HG02973 (cell line): Measurements from ENCODE around the gene CDK5.

Experiments
- ATAC-seq: cut with Tn5 transposase; IDR thresholded peaks from one replicate; pipeline ENCODE4 v1.9.1; 2021; ENCODE audit warnings: moderate library complexity; ENCODE audit not compliant: unreplicated experiment

The CDK5 gene

DNA sequence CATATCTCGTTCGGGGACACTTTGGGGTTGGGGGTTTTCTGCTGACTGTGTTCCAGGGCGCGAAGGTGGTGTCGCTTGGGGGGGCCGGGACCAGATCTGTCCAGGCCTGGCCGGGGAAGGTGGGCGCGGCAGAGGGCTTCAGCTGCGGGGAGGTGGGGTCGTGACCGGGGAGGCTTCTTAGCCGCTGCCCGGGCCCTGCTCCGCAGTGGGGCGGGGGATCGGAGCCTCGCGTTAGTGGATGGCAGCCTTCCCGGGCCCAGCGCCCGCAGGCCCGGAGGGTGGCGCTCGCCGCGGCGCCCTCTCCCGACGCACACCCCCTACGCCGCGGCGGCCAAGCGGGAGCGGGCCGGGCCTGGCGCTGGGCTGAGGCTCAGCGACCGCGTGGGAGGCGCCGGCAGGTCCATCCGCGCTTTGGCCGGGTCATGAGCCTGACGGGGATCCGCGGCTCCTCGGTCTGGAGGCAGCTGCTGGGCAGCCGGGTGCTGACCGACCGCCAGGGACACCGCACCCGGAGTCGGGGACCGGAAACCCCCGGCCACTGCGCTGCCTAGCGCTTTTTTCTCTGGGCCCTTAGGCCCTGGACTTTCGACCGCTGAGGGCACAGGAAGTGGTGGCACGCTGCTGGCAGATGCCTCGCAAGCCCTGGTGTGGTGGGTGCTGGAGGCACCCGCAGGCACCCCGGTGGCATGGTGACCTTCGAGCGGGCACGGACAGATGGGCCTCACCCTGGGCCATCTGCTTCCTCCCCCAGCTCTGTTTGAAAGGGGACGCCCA is 29.7 kb upstream of the CDK5 start:
- ATAC-seq, result no peak

DNA sequence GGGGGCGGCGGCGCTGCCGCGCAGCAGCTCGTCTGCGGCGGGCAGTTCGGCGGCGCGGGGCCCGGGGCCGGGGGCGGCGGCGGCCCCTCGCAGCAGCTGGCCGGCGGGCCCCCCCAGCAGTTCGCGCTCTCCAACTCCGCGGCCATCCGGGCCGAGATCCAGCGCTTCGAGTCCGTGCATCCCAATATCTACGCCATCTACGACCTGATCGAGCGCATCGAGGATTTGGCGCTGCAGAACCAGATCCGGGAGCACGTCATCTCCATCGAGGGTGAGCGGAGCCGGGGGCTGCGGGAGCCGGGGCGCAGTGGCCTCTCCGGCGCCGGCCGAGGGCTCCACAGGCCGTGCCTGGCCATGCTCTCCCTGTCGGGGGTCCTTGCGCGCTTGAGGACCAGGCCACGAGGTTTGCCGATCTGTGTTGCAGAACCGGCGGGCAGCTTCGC is 29.1 kb upstream of the CDK5 start:
- ATAC-seq, result no peak

DNA sequence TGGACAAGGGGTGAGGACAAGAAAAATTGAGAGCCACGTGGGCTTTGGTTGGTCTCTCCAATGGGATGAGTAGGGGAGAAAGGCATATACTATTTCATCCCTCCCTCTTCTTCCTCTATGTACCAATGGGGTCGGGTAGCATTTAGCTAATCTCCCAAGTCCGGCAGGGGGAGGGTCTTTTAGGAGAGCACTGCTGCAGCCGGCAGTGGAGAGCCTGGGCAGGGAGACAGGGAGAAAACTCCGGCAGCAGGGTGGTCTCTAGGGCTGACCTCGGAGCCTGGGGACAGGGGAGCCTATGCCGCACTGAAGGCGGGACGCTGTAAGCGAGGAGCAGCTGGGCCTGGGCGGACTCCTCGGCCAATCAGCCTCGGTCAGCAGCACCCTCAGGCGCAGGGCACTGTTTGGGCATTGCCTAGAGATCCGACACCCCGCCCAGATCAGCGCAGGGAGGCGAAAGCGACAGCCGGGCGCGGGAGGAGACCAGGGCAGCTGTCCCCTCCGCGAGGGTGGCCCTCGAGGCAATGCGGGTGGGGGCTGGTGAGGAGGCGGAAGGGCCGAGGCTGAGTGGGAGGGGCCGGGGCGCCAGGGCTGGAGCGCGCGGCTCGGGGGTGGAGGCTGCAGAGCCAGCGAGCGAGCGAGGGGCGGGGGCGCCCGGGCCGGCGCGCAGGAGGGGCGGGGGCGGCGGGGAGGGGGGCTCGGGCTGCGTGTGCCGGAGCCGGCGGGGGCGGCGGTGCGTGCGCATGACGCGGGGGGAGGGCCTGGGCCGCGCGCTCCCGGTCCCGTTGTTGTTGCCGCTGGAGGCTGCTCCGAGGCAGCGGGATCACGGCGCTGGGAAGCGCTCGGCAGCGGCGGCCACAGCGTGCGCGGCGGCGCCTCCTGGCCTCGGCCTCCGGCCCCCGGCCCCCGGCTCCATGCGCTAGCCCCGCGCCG is 28.3 kb upstream of the CDK5 start, which contains the start of gene AGAP3:
Gene AGAP3 (plus strand): TSS at position 785 of the 930 bp plus-strand sequence. CDS start 267 bp downstream, outside the sequence.
- peak; percentile 30 for ATAC-seq

DNA sequence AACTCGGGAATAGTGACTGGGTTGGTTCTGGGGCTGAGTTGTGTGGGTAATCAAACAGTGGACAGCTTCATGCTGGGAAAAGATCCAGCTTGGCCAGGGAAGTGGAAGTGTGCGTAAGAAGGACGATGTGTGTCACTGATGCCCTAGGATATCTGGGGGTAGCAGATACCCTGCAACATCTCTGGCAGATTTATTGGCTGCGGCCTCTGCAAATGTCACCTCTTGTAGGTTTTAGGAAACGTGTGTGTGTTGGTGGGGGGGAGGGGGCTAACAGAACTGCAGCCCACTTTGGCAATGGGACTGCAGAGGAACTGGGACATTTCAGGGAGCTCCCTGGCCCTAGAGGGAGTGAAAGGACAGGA is 27.6 kb upstream of the CDK5 start:
- ATAC-seq, result no peak

DNA sequence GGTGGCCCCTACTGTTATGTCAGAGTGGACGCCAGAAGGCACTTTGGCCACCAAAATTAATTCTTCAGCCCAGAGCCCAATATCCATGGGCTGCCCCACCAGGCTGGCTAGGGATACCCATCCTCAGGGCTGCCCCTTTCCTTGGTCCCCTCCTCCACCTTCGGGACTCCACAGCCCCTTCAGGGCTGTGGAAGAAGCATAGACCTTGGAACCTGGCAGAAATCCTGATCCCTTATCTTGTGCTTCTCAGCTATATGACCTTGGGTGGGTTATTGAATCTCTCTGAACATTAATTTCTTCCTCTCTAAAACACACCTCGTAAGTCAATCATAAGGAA is 26.1 kb upstream of the CDK5 start:
- no peak for ATAC-seq

DNA sequence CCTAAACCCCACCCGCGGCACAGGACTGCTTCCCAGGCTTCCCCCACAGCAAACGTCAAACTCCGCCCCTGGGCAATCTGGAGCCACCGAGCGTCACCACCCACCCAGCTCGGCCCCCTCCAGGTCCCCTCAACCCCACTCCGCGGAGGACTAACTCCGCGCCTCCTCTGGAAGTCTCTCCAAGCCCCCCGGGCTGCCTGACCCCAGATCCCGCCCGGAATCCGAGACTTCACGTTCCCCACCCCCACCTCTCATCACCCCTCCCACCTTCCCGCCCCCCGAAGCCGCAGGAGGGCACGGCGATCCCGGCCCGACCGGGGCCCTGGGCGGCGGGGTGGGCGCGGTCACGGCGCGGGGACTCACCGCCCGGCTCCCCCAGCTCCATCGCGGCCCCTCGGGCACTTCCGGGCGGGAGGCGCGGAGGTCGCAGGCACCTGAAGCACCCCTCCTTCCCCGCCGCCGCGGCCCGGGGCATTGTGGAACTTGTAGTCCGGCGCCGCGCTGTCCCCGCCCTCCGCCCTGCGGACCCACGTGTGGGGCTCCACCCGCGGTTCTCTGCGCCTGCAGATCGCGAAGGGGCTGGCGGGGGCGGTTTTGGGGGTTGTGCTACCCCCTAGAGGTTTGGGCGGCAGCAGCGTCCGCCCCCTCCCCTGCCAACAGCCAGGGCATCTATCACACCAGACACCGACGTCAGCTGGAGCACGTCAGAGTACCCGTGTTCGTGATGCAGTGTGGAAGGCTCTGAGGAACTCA is 25.6 kb upstream of the CDK5 start, which contains the start of gene TMUB1:
Gene TMUB1 (minus strand): TSS at position 423 of the 753 bp plus-strand sequence. CDS start 930 bp downstream, outside the sequence.
- ATAC-seq, result peak; percentile 41

DNA sequence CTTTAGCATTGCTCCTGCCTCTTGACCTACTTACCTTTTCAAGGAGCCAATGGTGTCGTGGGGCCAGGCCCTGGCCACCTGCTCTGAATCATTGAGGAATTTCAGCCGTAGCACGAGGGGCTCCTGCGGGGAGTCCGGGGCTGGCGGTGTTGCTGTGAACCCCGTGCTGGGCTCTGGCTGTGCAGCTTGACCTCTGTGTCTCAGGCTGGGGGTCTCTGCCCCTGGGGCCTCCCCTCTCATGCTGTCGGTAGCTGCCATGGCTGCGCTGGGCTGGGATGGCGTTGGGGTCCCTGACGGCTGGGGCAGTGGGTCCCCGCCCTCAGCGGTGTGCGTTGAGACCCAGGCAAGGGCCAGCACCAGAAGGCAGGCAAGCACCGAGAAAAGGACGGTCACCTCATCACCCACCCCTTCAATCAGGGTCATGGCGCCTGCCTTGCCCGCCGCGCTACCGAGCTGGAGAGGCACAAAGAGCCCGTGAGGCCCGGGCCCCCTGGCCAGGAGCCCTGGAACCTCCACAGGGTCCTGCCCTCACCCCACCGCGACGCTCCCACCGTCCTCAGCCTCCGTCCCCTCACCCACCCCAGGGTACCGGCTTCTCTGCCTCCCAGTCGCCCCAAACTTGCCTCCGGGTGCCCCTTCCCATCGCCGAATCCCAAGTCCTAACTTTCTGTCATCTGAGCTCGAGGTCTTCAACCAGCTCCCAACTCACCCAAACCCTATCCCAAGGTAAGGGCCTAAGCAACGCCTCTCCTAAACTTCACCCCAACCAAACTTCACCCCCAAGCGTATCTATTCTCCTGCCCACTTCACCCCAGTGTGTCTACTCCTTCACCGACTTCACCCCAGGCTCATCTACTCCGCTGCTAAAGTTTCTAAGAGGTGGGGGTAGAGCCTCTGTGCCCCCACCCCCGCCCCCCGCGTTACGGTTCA is 24.7 kb upstream of the CDK5 start:
- ATAC-seq, result no peak

DNA sequence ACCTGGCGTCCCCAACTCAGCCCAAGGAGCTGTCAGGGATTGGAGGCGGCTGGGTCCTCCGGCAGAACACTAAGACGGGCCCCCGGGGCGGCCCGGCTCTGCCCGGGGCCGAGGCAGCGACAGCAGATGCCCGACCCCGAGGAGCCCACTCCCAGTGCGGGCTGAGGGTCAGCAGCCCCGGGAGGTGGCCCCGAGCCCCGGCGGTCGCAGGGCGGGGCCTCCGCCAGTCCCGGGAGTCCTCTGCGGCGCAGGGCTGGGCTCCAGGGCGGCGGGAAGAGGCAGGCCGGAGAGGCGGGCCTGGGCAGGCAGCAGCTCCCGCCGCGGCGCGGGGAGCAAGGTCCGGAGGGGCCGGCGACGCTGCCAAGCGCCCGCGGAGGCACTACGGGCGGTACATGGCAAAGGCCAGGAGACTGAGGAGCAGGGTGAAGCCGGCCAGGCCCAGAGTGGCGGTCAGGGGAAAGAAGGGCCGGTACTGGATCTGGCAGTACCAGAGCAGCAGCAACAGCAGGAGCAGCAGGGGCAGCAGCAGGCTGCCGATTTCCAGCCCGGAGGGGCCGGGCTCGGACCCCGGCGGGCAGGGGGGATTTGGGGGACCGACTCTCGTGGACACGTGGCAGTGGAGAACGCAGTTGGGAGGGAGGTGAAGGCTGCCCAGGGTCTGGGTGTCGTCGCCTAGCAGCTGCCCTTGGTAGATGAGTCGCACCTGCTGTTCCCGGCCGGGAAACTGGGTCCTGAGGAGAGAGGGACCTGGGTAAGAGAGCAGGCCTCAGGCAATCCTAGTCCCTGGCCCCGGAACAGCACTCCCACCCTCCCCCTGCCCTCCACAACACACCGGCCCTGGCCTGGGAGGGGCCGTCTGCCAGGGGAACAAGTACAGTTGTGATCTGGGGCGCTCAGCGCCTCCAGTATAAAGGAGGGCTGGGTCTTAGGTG is 23.7 kb upstream of the CDK5 start:
- ATAC-seq, result no peak

DNA sequence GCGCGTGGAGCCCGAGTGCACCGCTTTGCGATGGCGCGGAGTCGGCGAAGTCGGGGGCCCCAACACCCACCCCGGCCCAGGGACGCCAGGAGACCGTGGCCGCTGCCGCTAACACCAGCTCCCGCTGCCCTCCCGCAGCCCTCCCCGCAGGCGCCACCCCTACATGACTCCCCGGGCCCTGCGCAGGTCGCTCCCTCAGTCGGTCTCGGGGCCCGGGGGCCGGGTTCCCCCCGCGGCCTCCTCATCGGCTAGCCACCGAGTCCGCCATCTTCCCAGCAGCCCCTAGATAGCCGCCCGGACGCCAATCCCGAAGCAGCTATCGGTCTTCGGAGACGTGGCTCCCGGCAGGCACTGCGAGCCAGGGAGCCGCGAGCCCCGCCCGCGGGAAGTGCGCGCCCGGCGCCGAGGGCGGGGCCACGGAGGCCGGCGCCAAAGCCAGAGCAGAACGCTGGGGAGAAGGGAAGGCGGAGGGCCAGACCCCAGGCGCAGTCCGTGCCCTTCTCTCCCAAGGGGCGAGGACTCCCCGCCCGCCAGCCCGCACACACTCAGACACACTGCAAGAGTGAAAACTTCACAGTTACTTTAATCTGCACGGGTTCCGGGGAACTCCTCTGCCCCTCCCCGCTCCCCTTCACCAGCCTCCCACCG is 22.9 kb upstream of the CDK5 start, which contains the start of gene FASTK:
Gene FASTK (minus strand): TSS at position 288 of the 648 bp plus-strand sequence. CDS start 43 bp downstream, at position 245.
- ATAC-seq, result peak; percentile 74

DNA sequence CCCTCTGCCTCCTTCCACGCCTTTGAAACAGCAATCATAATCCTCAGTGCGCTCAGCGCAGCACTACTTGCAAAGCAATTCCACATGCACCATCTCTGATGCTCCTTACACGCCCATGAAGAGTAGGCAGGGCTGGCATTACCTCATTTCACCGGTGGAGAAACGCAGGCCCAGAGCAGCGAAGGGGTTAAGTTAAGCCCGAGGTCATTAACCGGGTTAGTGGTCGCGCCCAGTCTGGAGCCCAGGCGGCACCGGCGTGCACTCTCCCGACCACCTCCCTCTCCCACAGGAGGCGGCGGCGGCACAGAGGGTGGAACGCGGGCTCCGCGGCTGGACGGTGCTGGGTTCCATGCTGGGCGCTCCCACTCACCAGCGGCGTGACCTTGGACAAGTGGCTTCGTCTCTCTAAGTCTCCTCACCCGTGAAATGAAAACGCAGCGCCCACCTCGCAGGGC is 22.4 kb upstream of the CDK5 start:
- ATAC-seq, result peak; percentile 2

DNA sequence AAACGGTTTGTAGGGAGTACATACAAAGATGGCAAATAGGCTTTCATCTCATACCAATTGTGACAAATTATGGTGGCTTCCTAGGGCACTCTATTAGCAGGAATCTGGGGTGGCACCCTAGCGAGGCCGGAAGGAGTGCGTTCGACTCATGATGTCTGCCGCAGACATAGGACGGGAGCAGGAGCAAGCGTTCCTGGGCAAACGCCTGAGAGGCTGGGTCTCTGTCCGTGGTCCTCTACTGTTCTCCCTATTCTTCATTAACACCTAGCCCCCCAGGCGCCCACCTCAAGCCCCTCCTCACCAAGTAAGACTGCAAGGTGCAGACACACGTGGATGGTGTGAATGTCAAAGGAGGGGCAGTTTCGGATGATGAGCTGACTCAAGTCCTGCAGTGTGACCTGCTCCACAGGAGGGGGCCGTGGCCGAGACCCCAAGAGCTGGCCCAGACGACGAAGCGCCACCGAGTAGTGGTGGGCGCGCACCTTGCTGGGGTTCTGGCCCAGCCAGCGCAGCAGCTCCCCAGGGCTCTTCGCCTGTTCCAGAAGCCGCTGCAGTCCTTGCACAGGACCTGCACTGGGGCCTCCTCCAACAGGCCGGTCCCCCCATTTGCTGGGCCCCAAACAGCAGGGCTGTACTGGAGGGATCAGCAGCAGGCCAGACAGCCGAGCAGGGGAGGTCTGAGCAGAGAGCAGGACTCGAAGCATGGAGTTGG is 21.7 kb upstream of the CDK5 start:
- ATAC-seq, result no peak

DNA sequence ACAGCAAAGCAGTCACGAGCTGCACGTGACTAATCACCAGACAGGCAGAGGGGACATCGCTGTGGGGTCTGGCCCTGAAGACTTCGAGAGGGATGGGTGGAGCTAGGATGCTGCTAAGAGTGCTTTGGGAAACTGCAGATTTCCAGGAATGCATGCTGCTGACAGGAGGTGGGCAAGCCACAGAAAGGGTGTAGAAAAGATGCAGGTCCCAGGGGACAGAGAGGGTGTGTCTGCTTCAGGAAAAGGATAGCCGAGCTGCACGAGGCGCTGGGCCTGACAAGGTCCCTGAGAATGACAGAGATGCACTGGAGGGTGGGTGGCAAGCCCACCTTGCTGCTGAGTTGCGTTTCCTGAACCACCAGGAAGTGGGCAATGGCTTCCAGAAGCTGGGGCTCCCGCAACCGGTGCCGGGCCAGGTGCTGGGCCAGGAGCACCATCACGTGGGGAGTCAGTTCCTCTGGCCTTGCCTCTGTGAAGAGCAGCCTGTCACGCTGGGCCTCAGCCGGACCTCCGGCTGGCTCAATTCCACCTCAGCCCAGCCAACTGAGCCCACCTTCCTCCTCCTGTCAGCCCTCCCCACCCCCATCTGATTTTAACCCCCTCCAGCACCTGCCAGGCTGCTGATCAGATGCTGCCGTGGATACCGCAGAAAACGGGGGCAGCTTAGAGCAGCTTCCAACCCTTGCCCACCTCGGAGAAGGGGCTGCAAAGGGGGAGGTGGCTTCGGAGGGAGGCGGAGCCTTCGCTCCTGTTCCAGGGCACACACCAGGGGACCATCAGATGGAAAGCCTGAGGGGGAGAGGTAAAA is 20.7 kb upstream of the CDK5 start:
- no peak for ATAC-seq

DNA sequence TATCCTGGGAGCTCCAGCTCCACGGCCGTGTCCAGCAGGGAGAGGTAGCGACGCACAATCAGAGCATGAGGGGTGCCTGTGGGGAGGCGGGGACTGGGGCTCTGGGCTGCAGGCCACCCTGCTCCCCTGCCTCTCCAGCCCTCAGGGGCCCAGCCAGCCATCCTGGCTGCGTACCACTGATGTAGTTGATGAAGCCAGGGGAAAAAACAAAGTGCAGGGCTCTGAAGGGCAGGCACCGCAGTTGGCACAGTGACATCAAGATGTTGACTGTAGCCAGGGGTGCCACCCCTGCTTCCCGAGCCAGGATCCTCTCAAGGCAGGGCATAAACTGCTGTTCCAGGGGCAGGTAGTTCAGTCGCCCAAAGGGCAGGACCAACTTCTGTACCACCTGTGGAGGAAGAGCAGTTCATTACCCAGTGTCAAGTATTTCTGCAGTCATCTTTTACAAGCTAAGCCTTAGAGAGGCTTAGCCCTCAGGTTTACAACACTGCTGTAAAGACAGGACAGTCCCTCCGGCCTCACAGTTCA is 20.1 kb upstream of the CDK5 start:
- no peak for ATAC-seq

DNA sequence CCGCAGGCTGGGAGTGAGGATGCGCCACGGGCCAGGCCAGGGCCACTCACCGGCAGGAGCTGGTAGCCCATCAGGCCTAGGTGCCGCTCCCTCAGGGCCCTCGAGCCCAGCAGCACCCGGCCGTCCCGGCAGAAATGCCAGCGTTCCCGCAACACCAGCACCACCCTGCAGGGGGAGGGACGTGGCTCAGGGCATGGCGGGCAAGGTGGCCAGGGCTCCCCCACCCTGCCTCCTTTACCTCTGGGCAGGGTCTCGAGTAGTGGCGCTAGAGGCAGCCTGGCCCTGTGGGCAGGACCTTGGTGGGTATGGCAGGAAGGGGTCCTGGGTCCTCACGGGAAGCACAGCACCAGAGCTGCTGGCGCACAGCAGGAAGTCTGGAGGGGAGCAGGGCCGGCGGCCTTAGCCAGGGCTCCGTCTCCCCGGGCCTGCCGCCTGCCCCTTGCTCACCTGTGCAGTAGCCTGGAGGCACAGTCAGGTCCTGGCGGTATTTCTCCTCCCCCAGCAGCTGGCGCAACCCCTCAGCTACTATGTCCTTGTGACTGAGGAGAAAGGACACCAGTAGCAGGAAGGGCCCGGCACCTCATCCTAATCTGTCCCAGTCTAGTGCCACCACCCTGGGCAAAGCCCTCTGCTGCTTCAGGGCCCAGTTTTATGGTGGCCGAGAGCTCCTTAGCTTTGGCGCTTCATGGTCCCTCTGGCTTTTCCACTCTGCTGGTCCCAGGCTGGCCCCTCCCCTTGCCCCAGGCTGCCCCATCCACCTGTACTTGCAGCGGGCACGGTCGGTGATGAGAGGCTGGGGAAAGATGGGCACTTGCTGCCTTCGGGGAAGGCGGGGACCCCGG is 19.4 kb upstream of the CDK5 start:
- no peak for ATAC-seq

DNA sequence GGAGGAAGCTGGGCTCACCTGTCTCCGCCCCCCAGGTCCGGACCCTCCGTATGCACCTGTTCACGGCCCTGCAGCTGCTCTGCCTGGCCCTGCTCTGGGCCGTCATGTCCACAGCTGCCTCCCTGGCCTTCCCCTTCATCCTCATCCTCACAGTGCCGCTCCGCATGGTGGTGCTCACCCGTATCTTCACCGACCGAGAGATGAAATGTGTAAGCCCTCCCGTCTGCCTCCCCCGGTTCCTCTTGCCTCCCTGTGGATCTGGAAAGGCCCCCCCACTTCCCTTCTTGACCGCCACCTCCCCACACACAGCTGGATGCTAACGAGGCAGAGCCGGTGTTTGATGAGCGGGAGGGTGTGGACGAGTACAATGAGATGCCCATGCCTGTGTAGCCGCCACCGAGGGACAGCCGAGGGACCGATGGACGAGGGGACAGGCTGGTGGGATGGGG is 18.3 kb upstream of the CDK5 start:
- no peak for ATAC-seq

DNA sequence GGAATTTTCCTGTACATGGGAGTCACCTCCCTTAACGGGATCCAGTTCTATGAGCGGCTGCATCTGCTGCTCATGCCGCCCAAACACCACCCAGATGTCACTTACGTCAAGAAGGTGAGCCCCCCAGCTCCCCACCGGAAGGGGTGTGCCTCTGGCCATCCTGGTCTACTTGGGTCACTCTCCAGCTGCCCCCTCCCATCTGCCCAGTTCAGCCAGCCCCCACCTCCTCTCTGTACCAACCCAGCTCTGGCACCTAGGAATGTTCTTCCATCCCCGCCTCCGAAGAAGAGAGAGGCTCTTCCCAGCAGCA is 17.9 kb upstream of the CDK5 start:
- no peak for ATAC-seq
